GM12892 (cell line): Measurements from ENCODE around the gene FSTL4.

Experiments used
- POLR2A ChIP-seq: IDR thresholded peaks from 2 replicates; pipeline ENCODE4 v1.6.1; 2011; ENCODE audit warnings: low read depth, low read length, control low read depth
- POLR2AphosphoS5 ChIP-seq: IDR thresholded peaks from 2 replicates; pipeline ENCODE4 v1.6.1; 2011; ENCODE audit warnings: low read depth, low read length, control low read depth

GRCh38 chr5:133403741-133404364 is 208.5 kb downstream of the FSTL4 start:
- no peak for TF ChIP-seq POLR2A
- no peak for TF ChIP-seq POLR2AphosphoS5
